Measurements from ENCODE around the gene UHMK1. TPM values are rescaled to one million over a fixed set of nuclear protein-coding genes. Genes with fewer than 3 reads are reported as not detected.
"Not testable (repeated sequence)": the region's sequence is repeated elsewhere in the genome, so short reads cannot be mapped to it uniquely, and the experiment has no call there.

UHMK1 gene
- total RNA-seq, 1 experiment from 2014 or later, result 177 TPM

GRCh38 chr1:162561616-162562469 lies 64.2 kb downstream of the UHMK1 start, which contains the start of gene UAP1:
TSS of gene UAP1 (plus strand) at chr1:162561722. CDS start at chr1:162566069, 4,347 bp downstream.
- H3K27me3 ChIP-seq (replicated peaks), result no peaks in the 10 kb centered on the region
- peak in 1 of 2 experiments; percentile 53 for DNase-seq (ENCODE audit: low read depth in 1 of 2, low spot score in 2 of 2)
- peaks cover 29% of the 10 kb centered on the region for H3K36me3 ChIP-seq
- H3K27ac ChIP-seq, result peak within 1 kb of the TSS; percentile 92
- no peaks in the 10 kb centered on the region for H3K9me3 ChIP-seq (replicated peaks)
- H3K4me1 ChIP-seq (replicated peaks), result peaks cover 11% of the 10 kb centered on the region
- H3K4me3 ChIP-seq, result peak within 1 kb of the TSS; percentile 84

- Histone ChIP-seq H3K27ac (peak overlapping the region; percentile 92), H3K36me3 (peaks cover 34% of the 10 kb centered on the region), H3K4me1 (replicated peaks) (peaks cover 11% of the 10 kb centered on the region), H3K4me3 (peak overlapping the region; percentile 84), H3K9me3 (replicated peaks) (no peaks in the 10 kb centered on the region), H3K27me3 (replicated peaks) (no peaks in the 10 kb centered on the region)
- peak in 1 of 2 experiments; percentile 57 for DNase-seq (ENCODE audit: low read depth in 1 of 2, low spot score in 2 of 2)
Observed at GRCh38 chr1:162562470-162562828, 64.8 kb downstream of the UHMK1 start.

DNA sequence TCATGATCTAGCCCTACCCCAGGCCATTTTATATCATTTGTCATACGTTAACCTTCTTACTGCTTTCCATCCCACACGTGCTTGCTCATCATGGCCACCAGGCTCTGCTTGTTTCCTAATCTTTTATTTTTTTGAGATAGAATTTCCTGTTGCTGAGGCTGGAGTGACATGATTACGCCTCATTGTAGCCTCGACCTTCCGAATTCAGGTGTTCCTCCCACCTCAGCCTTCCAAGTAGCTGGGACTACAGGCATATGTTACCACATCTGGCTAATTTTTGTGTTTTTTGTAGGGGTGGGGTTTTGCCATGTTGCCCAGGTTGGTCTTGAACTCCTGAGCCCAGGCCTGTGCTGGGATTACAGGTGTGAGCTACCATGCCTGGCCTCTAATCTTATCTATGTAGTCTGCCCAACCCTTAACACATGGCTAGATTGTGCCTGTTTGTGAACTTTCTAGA lies 67.2 kb downstream of the UHMK1 start:
- no peaks in the 10 kb centered on the region for H3K9me3 ChIP-seq (replicated peaks)
- H3K4me1 ChIP-seq (replicated peaks), result peaks cover 11% of the 10 kb centered on the region
- no peak overlapping the region for H3K4me3 ChIP-seq
- DNase-seq (ENCODE audit: low read depth in 1 of 2, low spot score in 2 of 2), result no peak
- no peak overlapping the region for H3K27ac ChIP-seq
- H3K36me3 ChIP-seq, result peaks cover 55% of the 10 kb centered on the region
- H3K27me3 ChIP-seq (replicated peaks), result no peaks in the 10 kb centered on the region

GRCh38 chr1:162565460-162565859 lies 67.8 kb downstream of the UHMK1 start:
- Histone ChIP-seq H3K9me3 (replicated peaks) (no peaks in the 10 kb centered on the region), H3K4me3 (no peak overlapping the region)

DNA sequence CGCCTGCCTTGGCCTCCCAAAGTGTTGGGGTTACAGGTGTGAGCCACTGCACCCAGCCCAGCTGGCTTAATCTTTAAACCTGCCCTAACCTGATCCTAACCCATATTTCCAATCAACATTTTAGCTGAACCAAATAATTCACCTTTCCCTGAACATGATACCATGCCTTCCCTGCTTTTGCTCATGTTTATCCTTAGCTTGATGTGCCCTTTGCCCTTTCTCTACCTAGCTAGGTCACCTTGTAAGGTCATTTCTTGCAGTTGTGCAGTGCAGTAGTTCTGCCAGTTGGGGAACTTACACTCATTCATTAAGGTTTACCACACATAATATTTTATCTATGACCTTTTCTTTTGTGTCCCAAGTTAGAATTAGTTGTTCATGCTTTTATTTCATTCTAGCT lies 69.3 kb downstream of the UHMK1 start:
- peaks cover 4% of the 10 kb centered on the region; the same call in 1 of the 2 replicates for H3K4me1 ChIP-seq (replicated peaks)

More at GRCh38 chr1:162565460-162565859, 67.8 kb downstream of the UHMK1 start:
- no peak for DNase-seq (ENCODE audit: low read depth in 1 of 2, low spot score in 2 of 2)
- Histone ChIP-seq H3K27ac (no peak overlapping the region), H3K36me3 (peaks cover 62% of the 10 kb centered on the region), H3K27me3 (replicated peaks) (no peaks in the 10 kb centered on the region), H3K4me1 (replicated peaks) (peaks cover 8% of the 10 kb centered on the region)

DNA sequence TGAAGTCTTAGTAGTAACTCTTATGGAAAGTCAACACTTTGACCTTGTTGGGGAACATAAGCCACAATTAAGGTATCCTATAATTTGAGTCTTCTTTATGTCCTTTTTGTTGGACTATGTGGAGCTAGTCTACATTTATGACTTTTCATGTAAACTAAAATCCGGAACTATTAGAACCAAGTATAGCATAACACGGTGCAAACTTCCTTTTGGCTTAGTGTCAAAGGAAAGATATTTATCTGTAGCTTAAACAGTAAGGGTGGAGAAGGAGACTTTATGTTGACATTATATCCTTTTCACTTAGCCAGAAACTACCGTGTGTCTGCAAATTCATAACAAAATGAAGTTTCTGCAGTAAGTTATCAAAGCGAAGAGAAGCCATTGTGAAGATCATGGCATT lies 71.2 kb downstream of the UHMK1 start:
- Histone ChIP-seq H3K4me1 (replicated peaks) (peaks cover 4% of the 10 kb centered on the region; the same call in 1 of the 2 replicates), H3K27ac (no peak overlapping the region), H3K27me3 (replicated peaks) (no peaks in the 10 kb centered on the region), H3K36me3 (peaks cover 77% of the 10 kb centered on the region), H3K4me3 (no peak overlapping the region), H3K9me3 (replicated peaks) (no peaks in the 10 kb centered on the region; the same call in 1 of the 2 replicates)
- no peak for DNase-seq (ENCODE audit: low read depth in 1 of 2, low spot score in 2 of 2)

More for the DNA sequence above, 69.3 kb downstream of the UHMK1 start:
- Histone ChIP-seq H3K27ac (no peak overlapping the region), H3K36me3 (peaks cover 69% of the 10 kb centered on the region), H3K9me3 (replicated peaks) (no peaks in the 10 kb centered on the region; the same call in 1 of the 2 replicates), H3K4me3 (no peak overlapping the region), H3K27me3 (replicated peaks) (no peaks in the 10 kb centered on the region)
- no peak for DNase-seq (ENCODE audit: low read depth in 1 of 2, low spot score in 2 of 2)

- no peak for DNase-seq (ENCODE audit: low read depth in 1 of 2, low spot score in 2 of 2)
- Histone ChIP-seq H3K36me3 (peaks cover 70% of the 10 kb centered on the region), H3K9me3 (replicated peaks) (no peaks in the 10 kb centered on the region; the same call in 1 of the 2 replicates), H3K4me1 (replicated peaks) (no peaks in the 10 kb centered on the region), H3K4me3 (no peak overlapping the region), H3K27me3 (replicated peaks) (no peaks in the 10 kb centered on the region), H3K27ac (no peak overlapping the region)
Observed at GRCh38 chr1:162570718-162571117, 73.1 kb downstream of the UHMK1 start.

- H3K36me3 ChIP-seq, result peaks cover 70% of the 10 kb centered on the region
- H3K4me1 ChIP-seq (replicated peaks); DNase-seq (ENCODE audit: low read depth in 1 of 2, low spot score in 2 of 2); H3K27ac ChIP-seq; H3K4me3 ChIP-seq; H3K27me3 ChIP-seq (replicated peaks); H3K9me3 ChIP-seq (replicated peaks): not testable (repeated sequence)
Observed at GRCh38 chr1:162571121-162571520, 73.5 kb downstream of the UHMK1 start.

DNA sequence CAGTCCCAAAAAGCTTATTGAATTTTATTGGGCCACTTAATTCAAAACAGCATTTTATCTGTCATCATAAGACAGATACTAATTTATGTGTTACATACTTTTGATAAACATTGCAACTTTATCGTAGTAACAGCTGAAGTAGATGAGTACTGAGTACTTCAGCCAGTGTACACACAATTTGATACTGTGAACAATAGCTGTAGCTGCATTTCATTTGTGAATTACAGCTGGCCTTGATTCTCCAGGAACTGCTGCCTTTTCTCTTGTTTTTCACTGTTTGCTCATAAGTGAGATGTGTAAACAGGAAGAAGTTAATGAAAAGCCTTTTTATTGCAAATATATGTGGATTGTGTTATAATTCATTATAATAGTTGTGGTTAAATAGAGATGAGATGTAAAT lies 74.1 kb downstream of the UHMK1 start:
- no peak overlapping the region for H3K4me3 ChIP-seq
- H3K27me3 ChIP-seq (replicated peaks), result no peaks in the 10 kb centered on the region
- H3K27ac ChIP-seq, result no peak overlapping the region
- H3K9me3 ChIP-seq (replicated peaks), result no peaks in the 10 kb centered on the region; the same call in 1 of the 2 replicates
- no peak for DNase-seq (ENCODE audit: low read depth in 1 of 2, low spot score in 2 of 2)
- H3K4me1 ChIP-seq (replicated peaks), result no peaks in the 10 kb centered on the region
- H3K36me3 ChIP-seq, result peaks cover 67% of the 10 kb centered on the region

DNA sequence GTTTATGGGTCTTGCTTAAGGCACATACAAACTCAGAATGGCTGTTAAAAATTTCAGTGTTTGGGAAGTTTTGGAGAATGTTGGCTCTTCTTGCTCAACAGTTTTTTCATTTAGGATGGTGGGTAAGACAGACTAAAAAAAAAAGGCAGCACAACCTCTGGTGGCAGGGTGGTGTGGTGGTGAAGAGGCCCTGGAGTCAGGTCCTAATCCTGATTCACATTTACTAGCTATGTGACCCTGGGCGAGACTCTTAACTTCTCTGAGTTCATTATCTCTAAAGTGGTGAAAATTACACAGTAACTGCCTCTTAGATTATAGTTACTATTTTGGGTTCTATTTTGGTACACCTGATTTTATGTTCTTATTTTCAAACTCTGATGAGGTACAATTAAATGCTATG lies 75.5 kb downstream of the UHMK1 start:
- Histone ChIP-seq H3K4me1 (replicated peaks) (no peaks in the 10 kb centered on the region), H3K9me3 (replicated peaks) (no peaks in the 10 kb centered on the region; the same call in 1 of the 2 replicates), H3K27ac (no peak overlapping the region), H3K4me3 (no peak overlapping the region), H3K27me3 (replicated peaks) (no peaks in the 10 kb centered on the region), H3K36me3 (peaks cover 61% of the 10 kb centered on the region)
- DNase-seq (ENCODE audit: low read depth in 1 of 2, low spot score in 2 of 2), result no peak

GRCh38 chr1:162578071-162578700 lies 80.6 kb downstream of the UHMK1 start:
- Histone ChIP-seq H3K36me3 (peaks cover 66% of the 10 kb centered on the region), H3K27me3 (replicated peaks) (no peaks in the 10 kb centered on the region), H3K27ac (no peak overlapping the region), H3K4me3 (no peak overlapping the region), H3K4me1 (replicated peaks) (no peaks in the 10 kb centered on the region), H3K9me3 (replicated peaks) (no peaks in the 10 kb centered on the region)
- DNase-seq (ENCODE audit: low read depth in 1 of 2, low spot score in 2 of 2), result no peak

- Histone ChIP-seq H3K9me3 (replicated peaks) (no peaks in the 10 kb centered on the region), H3K27me3 (replicated peaks) (no peaks in the 10 kb centered on the region), H3K36me3 (peaks cover 72% of the 10 kb centered on the region), H3K27ac (no peak overlapping the region), H3K4me3 (no peak overlapping the region), H3K4me1 (replicated peaks) (no peaks in the 10 kb centered on the region)
- DNase-seq (ENCODE audit: low read depth in 1 of 2, low spot score in 2 of 2), result no peak
Observed at GRCh38 chr1:162578936-162579335, 81.3 kb downstream of the UHMK1 start.
